HG03520 (cell line): ENCODE results near the gene SNTG2.
"Not testable (repeated sequence)": the region's sequence is repeated elsewhere in the genome, so short reads cannot be mapped to it uniquely, and the experiment has no call there.

ENCODE experiments used
- ATAC-seq: cut with Tn5 transposase; IDR thresholded peaks from one replicate; pipeline ENCODE4 v1.9.1; 2021; ENCODE audit warnings: mild to moderate bottlenecking, moderate library complexity; ENCODE audit not compliant: unreplicated experiment

SNTG2 gene

GRCh38 chr2:950080-950966 is at the start of gene SNTG2:
Gene SNTG2, plus strand, starts transcription at chr2:950849. Its CDS starts 148 bp downstream, at chr2:950997.
- ATAC-seq = no peak

GRCh38 chr2:902584-902983 is 48.1 kb upstream of the SNTG2 start:
- no peak for ATAC-seq

DNA sequence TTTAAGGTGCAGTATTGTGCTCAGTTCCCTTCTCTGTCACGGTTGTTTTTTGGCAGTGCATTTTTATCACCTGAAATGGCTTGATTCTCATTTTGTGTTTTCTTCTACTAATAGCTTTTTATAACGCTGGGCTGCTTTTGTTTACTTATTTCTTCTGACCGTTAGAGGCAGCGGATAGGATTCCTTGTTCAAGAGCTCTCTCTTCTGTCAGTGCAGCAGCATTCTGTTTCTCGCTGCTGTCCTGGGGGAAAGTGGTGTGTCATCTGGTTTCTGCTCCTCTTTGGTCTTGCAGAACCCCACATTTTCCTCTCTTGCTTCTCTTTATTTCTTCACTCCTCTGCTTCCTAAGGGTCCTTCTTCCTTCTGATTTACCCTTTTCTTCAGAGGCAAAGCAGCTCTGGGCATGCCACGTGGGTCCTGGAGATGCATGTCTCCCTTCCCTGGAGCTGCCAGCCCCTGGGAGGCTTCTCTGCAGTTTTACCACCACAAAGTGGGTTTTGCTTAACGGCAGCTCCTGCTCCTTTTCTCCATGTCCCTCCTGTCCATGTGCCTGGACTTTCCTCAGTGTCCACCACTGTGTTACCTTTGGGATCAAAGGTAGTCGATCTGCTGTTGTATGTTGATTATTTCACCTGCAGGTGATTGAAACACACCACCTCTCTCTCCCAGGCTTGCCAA is 47.3 kb upstream of the SNTG2 start:
- ATAC-seq = no peak

DNA sequence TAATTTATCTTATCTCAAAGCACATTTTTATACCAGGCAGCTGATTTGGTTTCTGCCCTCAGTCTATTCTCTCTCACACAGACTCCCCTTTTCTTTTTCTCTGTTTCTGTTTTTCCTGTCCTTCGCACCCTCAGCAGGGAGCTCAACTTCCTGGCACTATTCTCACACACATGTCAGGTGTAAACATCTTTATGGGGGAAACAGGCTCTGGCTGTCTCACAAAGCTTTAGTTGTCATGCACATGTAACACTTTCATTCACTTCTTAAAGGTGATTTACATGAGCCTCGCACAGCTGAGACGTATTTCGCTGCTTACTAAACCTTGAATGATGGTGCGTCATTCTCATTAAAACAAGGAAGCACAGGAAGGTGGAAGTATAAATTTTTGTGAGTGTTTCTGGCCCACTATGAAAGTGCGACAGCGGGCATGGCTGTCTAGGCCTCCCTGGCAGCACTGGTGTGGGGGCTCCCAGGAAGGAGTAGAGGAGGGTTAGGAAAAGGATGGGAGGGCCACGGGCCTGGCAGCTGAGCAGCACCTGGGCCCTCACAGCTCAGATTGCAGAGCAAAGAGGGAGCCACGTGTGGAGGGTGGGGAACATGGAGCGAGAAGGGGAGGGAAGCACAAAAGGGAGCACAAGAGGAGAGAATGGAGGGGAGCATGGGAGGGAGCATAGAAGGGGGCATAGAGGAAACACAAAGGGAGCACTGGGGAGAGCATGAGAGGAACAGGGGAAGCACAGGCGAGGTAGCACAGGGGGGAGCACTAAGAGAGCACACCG is 46.2 kb upstream of the SNTG2 start:
- no peak for ATAC-seq

GRCh38 chr2:905091-905832 is 45.4 kb upstream of the SNTG2 start:
- ATAC-seq = no peak

DNA sequence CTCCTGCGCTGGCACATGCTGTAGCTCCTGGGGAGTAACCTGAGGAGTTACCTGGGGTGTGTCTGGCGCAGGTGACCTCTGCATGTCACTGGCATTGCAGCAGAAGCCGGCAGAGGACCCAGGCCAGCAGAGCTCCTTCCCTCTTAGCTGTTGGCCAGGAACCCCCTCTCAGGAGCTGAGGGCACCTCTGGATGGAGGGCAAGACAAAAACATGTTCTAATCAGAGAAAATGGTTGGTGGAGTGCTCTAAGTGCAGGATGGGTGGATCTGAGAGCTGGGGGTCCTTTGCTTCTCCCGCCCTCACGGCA is 44.9 kb upstream of the SNTG2 start:
- no peak for ATAC-seq

DNA sequence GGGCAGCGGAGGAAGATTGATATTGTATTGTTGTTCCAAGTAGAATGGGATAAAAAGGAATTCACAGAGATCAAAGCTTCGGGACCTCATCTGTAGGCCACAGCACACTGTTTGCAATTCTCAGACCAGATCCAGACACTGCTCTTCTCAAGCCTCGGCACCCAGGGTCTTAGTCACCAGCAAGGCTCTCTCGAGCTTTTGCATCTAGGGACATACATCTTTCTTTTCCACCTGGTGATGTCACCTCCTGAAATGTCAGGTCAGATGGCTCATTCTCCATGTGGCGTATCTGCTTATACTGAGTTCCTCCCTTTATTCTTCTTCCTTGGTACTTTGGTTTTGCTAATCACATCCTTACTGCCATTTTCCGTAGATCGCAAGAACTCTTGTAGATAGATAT is 42.9 kb upstream of the SNTG2 start:
- no peak for ATAC-seq

- ATAC-seq = no peak
These were observed 42.1 kb upstream of the SNTG2 start for GRCh38 chr2:908568-908967.

- not testable (repeated sequence) for ATAC-seq
These were observed 40.8 kb upstream of the SNTG2 start for GRCh38 chr2:909764-910379.

GRCh38 chr2:910698-911097 is 40.0 kb upstream of the SNTG2 start:
- no peak for ATAC-seq

- no peak for ATAC-seq
These were observed 34.7 kb upstream of the SNTG2 start for GRCh38 chr2:915979-916378.

- no peak for ATAC-seq
These were observed 33.7 kb upstream of the SNTG2 start for GRCh38 chr2:916935-917334.

- ATAC-seq = no peak
These were observed 31.0 kb upstream of the SNTG2 start for GRCh38 chr2:919672-920071.

GRCh38 chr2:920573-920972 is 30.1 kb upstream of the SNTG2 start:
- ATAC-seq = no peak

DNA sequence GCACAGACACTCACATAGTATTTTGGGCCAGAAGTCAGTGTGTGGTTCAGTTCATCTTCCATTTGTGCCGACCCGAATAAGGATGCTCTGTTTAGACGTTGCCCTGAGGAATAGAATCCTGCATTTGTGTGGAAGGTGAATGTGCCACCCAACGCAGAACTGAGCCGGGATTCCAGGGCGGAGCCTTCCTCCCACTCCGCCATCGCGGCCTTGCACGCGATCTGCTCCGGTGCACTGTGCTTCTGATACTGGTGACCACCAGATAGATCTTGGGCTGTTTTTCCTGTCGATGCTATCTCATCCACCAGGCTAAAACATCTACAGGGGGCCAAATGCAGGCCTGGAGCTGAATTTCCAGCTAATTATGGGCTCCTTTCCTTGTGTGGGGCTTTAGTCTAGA is 29.6 kb upstream of the SNTG2 start:
- no peak for ATAC-seq

- ATAC-seq = no peak
These were observed 28.5 kb upstream of the SNTG2 start for GRCh38 chr2:922185-922584.

DNA sequence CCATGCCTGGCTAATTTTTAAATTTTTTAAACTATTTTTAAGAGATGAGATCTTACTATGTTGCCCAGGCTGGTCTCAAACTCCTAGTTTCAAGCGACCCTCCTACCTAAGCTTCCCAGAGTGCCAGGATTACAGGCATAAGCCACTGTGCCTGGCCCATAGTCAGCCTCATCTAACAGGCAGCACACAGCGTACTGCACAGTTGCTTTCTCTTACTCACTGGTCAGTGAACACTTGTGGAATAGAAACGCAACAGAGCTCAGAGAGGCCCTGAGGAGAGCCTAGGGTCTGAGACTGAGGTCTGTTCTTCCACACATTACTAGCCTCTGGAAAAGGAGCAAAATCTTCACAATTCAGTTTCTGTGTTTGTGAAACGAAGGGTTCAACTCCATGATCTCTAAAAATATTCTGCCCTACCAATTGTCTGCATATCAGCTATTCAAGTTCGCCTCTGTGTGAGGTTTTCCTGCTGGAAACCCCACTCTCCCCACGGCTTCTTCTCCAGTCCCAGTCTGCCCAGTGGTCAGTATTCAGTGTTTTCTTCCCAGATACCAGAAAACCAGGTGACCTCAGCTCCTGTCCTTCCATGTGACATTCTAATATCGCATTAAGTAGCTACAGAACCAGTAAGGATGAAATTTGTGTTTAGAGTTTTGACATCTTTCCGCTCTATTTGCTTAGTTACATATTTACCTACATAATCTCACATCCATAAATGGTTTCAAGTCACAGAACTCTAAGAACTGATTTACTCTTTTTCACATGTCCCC is 26.6 kb upstream of the SNTG2 start:
- ATAC-seq = no peak

DNA sequence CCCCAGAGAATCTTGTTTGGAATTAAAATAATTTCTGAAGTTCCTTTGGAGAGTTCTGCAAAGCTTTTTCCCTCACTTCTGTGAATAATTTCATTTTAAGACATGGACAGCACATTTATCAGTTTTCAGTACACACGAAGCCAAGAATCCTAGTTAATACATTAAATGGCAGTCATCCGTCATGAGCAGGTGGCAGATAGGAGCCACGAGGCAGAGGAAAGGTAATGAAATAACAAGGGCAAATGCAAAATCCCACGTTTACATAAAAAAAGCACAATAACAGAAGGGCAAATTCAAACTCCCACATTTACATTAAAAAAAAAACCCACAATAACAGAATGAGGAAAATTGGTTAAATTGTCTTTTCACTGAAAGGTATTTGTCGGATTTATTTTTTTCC is 25.9 kb upstream of the SNTG2 start:
- ATAC-seq = no peak

GRCh38 chr2:925309-925708 is 25.3 kb upstream of the SNTG2 start:
- ATAC-seq = no peak

DNA sequence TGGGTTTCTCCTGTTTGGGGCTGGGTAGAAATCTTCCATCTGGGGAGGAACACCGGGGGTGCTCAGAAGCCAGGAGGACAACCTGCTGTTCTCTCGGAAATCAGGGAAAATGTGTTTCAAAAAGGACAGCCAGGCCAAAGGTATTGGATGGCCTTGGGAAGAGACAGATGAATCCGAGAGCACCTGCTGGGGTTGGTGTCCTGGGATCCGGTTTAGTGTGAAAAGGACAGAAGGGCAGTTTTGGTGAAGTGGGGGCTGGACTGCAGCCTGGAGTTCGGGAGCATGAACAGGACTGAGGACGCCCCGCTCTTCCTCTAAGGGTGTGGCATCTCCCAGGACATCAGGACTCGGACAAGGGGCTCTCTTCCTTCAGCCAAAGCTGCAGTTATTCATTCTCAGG is 24.9 kb upstream of the SNTG2 start:
- ATAC-seq = no peak
